HEK293 (cell line): Measurements from ENCODE around the gene PRKCD.

Experiments
- CTCF ChIP-seq: fragments of 450-650 bp; formaldehyde crosslinking; IDR thresholded peaks from 2 replicates; pipeline ENCODE4 v1.5.1; 2016; ENCODE audit warnings: missing biosample characterization, missing genetic modification characterization
- REPIN1 ChIP-seq: fragments of 450-650 bp; formaldehyde crosslinking; IDR thresholded peaks from 2 replicates; pipeline ENCODE4 v1.5.1; 2017; ENCODE audit warnings: missing biosample characterization, missing genetic modification characterization, low read depth
- ZNF350 ChIP-seq: fragments of 450-650 bp; formaldehyde crosslinking; IDR thresholded peaks from 2 replicates; pipeline ENCODE4 v1.5.0; 2017; ENCODE audit warnings: missing biosample characterization, mild to moderate bottlenecking, missing genetic modification characterization

GRCh38 chr3:53238051-53238850 lies 77.2 kb downstream of the PRKCD start:
- TF ChIP-seq ZNF350 (tag by site-specific recombination) (no peak), CTCF (tag by site-specific recombination) (no peak), REPIN1 (tag by site-specific recombination) (no peak)
